Stimulated activated CD4-positive, alpha-beta T cell treated with anti-CD3 and anti-CD28 coated beads, Interleukin-2, amount 100 ng/mL, for 24 hours (primary cell): Measurements from ENCODE around the gene ATP5PD.
"Not testable (repeated sequence)": the region's sequence is repeated elsewhere in the genome, so short reads cannot be mapped to it uniquely, and the experiment has no call there.

ENCODE experiments used
- DNase-seq, 2 donors: peaks; one replicate each; pipeline ENCODE4 v3.0.0-alpha.2; 2020

The ATP5PD gene

DNA sequence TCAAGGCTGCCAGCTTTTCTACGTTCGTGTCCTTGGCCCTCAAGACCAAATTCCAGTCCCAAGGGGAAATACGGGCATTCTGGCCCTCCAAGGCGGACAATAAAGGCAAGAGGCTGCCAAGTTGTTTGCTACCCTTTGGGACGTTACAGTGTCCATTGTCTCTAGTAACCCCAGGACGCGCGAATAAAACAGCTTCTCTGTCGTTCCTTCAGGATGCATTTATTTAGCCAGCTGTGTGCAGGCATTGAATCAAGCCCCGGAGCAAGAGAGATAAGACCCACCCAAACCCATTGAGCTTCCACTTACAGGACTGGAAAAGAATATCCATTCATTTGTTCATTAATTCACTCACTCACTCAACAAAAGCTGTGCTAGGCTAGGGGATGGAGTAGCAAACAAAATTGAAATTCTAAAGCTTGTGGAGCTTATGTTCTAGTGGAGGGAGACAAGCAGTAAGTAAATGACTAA lies 33.6 kb downstream of the ATP5PD start:
- no peak for DNase-seq

DNA sequence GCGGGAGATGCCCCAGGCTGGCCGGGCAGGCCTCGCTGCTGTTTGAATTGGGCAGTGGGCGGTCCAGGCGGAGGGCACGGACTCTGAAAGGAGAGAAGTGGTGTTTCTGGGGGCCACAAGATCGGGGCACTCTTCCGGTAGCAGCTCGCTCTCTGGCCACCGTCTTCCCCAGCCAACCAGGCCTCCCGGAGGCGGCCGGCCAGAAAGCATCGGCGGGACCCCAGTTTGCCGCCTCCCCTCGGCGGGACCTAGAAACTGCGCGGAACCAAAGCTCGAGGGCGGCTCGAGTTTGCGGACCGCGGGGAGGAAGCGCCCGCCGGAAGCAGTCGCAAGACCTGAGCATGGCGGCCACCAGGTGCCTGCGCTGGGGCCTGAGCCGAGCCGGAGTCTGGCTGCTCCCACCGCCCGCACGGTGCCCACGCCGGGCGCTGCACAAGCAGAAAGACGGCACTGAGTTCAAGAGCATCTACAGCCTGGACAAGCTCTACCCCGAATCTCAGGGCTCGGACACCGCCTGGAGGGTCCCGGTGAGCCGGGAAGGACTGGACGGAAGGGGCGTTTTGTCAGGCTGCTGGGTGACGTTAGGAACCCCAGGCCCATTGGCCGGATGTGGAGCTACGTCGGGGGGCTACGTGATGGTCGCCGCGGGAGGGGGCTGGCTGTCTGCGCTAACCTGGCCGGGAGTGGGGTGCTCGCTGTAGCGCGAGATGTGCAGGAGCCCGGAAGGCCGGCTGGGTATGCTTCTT lies 34.2 kb downstream of the ATP5PD start, which contains the start of gene MRPL58:
MRPL58 (plus strand) TSS at position 325 of the 746 bp plus-strand sequence; CDS start at position 342, 17 bp downstream.
- DNase-seq: peak; percentile 83 to 86

DNA sequence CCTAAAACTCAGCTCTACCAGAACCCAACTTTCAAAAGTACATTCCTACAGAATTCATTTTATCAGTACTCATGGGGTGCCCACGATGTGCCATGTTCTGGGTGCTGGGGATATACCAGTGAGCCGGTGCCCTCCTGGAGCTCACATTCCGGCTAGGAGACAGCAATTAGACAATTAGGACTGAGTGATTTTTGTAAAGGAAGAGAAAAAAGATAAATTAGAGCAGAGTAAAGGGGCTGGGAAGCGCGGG lies 34.7 kb downstream of the ATP5PD start:
- DNase-seq: no peak

DNA sequence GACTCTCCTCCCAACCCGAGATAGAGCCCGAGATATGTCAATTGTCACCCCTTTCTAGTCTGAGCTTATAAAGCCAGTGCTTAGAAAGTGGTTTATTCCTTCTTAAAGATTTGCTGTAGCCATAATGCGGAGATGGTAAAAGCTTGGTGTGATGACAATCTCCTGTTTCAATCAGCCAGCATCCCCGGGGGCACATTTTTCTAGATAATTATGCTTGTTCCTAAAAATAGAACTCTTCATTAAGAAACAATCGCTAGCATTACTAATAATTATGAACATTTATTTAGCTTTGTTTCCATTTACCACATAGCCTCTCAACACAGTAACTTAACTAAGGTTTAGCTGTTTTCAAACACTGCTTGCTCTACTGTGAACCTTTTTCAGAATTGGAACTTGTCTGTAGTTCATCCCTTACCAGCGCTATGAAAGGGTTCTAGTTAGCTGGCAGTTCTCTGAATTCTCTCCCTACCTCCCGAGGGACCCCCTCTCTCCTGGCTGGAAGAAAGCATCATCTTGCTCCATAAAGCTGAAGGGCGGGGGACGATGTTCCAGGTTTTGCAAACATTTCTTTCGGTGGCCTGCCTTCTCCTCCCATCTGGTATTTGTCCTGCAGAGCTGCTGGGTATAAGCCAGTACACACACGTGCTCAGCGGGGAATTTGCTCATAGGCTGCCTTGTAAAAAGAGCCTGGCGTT lies 35.2 kb downstream of the ATP5PD start:
- no peak for DNase-seq

DNA sequence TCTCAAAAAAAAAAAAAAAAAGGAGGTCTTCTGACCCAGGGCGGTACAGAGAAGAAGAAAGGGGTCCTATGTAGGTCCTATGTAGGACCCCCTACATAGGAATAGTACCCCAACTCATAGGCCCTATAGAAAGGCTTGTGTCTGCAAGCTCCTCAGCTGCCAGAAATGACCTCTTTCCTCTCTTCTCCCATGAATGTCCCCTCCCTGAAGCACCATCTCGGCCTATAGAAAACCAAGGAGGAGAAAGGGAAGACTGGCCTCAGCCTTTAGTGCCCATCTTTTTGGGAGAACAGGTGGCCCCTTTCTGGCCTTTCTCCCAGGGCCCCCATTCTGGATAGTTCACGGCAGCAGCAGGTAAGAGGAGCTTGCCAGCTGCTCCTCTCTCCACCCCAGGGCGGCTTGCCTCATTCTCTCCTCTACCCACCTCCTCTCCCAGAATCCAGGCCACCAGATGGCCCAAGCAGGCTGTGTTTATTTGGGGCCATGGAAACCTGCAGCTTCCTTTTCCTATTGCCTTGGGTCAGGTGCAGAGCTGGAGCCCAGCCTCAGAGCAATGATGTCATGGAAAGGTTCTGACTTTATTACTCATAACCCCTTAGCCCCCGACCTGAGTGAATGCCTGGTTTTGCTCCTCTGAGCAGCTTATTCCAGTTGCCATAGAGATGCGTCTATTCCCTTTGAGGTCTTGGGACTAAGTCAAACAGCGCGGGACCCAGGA lies 35.9 kb downstream of the ATP5PD start:
- no peak for DNase-seq

DNA sequence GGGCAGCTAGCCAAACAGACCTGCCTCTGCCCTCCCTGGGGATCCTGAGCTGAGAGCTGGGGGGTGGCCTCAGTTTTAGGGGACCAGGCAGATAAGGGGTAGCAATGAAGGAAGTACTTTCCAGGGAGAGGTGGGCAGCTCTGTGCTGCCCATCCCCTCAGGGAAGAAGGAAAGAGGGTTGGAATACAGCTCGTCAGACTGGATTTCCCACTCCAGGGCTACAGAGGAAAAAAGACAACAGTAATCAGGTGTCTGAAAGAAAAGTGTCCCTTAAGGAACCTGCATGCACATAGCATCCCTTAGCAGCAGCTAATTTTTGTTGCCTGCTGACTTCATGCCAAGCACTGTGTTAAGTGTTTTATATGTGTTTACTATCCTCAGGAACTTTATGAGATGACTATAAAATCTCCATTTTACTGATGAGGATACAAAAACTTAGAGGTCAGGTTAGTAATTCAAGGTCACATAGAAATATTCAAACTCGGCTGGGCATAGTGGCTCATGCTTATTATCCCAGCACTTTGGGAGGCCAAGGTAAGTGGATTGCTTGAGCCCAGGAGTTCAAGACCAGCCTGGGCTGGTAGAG lies 37.5 kb downstream of the ATP5PD start:
- DNase-seq: no peak

DNA sequence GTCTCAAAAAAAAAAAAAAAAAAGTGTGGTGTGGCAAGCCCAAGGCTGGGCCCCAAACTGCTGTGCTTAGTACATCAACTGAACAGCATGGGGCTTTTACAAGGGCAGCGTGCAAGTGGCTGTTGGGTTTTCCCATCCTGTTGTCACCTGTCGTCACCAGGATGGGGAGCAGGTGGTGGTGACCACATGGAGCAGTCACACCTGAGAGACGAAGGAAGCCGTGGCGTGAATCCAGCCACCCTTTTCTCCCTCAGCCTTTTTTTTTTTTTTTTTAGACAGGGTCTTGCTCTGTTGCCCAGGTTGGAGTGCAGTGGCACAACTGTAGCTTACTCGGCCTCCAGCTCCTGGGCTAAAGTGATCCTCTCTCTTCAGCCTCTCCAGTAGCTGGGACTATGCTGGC lies 38.4 kb downstream of the ATP5PD start:
- no peak for DNase-seq

DNA sequence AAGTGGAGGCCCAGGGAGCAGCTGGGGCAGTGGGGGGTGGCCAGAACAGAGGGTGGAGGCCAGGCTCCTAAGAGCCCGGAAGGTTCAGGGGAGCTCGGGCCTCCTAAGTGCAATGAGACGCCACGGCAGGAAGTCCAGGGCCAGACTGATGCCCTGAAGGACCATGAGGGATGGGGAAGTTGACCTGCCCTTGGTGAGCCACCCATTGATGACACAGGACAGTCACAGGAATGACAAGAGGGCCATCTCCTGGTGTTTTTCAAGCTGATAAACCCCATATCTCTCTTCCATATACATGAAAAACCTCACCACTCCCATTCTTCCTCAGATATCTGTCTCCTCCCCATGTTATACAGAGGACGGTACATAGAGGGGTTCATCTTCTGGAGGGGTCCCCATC lies 40.1 kb downstream of the ATP5PD start:
- DNase-seq: no peak

DNA sequence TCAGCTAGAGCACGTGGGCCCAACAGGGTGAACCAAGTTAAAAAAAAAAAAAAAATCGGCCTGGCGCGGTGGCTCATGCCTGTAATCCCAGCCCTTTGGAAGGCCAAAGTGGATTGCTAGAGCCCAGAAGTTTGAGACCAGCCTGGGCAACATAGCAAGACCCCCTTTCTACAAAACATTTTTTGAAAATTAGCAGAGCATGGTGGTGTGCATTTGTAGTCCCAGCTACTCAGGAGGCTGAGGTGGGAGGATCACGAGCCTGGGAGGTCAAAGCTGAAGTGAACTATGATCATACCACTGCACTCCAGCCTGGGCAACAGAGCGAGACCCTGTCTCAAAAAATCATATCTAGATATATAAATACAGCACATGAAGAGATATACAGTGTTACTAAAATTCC lies 40.7 kb downstream of the ATP5PD start:
- DNase-seq: not testable (repeated sequence)

DNA sequence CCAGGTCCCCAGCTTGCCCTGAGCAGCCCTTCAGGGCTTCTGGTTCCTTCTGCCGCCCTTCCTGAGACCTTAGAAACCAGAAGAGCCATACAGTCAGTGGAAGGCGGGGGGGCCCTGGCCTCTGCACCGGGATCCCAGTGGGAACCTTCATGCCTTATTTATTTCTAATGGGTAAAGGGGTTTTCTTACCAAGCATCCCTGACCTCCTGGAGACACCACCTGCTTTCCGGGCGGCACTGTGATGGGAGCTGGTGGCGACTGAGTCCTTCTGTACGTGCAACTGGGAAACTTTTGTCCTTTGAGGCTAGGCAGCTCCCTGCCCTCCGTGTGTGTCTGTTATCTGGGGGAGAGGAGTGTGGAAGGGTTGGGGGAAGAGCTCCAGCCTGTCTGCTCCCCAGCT lies 41.5 kb downstream of the ATP5PD start:
- no peak for DNase-seq

DNA sequence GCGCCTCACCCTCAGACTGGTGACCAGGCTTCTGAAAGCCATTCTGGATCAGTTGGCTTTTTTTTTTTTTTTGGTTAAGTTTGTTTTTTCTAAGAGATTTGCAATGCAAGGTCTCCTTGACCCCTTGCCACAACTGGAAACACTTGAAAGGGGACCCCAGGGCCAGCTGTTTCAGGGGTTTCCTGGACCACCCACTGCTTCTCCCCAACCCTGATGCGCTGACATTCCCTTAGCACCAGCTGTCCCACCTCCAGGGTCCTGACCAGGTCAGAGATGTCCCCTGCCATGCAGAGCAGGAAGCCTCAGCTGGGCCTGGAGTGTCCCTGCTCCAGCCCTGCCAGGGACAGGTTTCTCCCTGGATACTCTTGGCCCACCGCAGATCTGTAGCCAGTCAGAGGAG lies 42.4 kb downstream of the ATP5PD start:
- DNase-seq: no peak

DNA sequence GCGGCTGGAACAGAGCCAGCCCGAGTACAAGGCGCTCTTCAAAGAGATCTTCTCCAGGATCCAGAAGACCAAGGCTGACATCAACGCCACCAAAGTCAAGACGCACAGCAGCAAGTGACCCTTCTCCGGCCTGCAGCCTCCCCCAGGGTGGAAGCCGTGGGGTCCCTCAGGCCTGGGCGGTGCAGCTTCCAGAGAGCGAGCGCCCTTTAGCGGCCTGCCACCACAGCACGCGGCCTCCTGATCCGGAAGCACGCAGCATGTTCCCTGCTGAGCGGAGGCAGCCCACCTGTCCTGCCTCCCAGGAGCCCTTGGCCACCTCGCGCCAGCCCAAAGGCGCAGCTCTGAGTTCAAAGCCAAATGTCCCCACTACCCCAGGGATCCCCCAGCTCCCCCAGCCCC lies 42.8 kb downstream of the ATP5PD start:
- no peak for DNase-seq

DNA sequence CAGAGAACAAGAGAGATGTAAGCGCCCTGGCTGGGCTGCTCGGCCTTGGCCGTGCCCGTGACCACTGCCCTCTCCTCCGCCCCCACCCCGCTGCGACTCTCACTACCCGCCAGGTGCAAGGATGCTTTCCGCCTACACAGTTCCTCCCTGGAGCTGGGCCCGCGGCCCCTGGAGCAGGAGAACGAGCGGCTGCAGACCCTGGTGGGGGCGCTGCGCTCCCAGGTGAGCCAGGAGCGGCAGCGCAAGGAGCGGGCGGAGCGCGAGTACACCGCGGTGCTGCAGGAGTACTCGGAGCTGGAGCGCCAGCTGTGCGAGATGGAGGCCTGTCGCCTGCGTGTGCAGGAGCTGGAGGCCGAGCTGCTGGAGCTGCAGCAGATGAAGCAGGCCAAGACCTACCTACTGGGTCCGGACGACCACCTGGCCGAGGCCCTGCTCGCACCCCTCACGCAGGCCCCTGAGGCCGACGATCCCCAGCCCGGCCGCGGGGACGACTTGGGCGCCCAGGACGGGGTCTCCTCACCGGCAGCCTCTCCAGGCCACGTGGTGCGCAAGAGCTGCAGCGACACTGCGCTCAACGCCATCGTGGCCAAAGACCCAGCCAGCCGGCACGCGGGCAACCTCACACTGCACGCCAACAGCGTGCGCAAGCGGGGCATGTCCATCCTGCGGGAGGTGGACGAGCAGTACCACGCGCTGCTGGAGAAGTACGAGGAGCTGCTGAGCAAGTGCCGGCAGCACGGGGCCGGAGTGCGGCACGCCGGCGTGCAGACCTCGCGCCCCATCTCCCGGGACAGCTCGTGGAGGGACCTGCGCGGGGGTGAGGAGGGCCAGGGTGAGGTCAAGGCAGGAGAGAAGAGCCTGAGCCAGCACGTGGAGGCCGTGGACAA lies 43.5 kb downstream of the ATP5PD start:
- DNase-seq: no peak

DNA sequence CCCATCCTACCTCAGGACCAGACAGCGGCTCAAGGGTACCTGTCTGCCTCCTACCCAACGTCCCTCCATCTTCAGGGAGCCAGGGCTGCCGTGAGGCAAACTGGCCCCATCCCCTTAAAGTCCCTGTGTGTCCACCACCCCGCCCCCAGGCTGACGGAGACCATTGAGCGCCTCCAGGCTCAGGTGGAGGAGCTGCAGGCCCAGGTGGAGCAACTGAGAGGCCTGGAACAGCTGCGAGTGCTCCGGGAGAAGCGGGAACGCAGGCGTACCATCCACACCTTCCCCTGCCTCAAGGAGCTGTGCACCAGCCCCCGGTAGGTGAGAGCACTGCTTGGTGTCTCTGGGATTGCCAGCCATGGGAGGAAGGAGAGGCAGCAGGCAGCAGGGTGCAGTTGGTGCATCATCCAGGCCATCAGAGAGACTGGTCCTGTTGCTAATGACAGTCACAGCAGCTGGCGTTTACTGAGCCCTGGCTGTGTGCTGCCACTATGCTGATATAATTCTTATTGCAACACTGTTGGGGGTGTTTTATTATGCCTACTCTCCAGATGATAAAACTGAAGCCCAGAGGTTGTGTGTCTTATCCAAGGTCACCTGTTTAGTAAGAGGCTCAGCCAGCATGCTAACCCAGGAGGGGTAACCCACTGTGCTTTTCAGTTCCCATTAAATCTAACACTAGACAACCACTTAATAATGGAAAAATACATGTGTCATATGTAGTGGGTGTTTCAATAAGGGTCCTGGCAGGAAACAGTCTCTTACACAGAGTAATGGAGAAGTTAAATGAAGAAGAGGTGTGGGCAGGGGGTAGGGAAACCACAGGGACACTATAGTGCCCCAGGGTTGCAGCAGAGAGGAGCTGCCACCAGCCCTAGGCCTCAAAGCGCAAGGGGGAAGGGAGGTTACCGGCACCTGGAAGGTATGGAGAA lies 44.6 kb downstream of the ATP5PD start:
- DNase-seq: no peak

DNA sequence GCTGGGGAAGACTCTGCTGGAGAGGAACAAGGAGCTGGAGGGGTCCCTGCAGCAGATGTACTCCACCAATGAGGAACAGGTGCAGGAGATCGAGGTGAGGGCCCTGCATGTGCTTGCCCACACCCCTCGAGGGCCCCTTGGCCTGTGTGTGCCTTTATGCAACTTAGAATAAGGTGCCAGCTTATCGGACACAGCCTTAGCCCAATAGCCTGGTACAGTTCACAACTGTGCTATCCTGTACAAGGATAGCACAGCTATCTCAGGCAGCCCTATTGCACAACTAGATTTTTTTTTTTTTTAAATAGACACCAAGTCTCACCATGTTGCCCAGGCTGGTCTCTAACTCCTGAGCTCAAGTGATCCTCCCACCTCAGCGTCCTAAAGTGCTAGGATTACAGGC lies 47.2 kb downstream of the ATP5PD start:
- DNase-seq: no peak

DNA sequence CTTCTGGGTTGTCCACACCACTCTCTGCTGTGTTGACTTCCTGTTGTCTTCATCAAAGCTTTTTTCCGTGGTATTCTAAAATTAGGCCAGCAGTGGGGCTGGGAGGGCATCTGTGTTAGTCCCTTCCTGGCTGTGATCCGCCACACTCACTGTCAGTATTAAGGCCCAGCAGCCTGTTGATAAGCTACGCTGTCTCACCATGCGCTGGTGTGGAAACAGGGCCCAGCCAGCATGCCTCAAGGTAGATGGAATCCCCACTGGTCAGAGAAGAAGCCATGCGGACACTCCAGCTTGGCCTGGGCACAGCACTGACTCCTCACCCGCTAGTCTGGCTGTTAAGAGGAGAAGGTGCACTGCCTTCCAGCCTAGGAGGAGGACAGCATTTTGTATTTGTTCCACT lies 48.0 kb downstream of the ATP5PD start:
- no peak for DNase-seq

DNA sequence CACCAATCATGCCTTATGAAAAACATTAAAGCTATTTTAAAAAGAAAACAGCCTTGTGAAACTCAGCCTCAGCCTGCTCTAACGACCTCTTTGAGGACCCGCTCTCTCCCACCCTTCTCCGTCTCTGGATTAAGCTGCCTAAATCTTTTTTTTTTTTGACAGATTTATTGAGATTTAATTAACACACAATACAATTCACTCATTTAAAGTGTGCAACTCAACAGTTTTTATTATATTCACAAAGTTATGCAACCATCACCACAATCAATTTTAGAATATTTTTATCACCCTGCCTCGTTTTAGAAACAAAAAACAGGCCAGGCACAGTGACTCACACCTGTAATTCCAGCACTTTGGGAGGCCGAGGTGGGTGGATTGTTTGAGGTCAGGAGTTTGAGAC lies 50.9 kb downstream of the ATP5PD start:
- no peak for DNase-seq

DNA sequence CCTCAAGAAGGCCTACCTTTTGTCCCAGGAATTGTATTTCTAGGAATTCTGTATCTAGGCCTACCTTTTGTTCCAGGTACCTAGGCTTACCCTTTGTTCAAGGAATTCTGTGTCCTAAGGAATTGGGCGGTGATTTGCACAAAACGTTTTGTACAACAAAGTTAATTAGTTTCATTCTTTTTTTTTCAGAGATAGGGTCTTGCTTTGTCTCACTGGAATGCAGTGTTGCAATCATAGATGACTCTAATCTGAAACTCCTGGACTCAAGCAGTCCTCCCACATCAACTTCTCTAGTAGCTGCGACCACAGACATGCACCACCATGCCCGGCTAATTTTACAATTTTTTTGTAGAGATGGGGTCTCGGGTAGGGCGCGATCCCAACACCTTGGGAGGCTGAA lies 52.3 kb downstream of the ATP5PD start:
- DNase-seq: no peak

DNA sequence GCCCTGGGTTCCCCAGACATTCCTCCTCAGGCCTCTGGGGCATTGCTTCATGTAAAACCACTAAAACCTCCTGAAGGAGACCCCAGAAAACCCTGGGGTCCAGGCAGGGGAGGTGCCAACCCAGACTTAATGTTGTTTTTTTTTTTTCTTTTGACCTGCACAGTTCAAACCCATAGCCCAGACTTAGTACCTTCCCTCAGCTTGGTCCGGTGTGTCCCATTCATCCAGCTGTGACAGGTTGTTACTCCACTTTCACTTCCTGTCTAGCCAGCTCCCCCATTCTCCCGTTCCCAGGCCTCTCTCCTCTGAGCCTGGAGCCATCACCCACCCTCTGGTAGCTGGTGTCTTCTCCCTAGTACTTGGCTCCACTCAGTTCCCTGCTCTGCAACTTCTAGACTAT lies 54.5 kb downstream of the ATP5PD start:
- DNase-seq: no peak

DNA sequence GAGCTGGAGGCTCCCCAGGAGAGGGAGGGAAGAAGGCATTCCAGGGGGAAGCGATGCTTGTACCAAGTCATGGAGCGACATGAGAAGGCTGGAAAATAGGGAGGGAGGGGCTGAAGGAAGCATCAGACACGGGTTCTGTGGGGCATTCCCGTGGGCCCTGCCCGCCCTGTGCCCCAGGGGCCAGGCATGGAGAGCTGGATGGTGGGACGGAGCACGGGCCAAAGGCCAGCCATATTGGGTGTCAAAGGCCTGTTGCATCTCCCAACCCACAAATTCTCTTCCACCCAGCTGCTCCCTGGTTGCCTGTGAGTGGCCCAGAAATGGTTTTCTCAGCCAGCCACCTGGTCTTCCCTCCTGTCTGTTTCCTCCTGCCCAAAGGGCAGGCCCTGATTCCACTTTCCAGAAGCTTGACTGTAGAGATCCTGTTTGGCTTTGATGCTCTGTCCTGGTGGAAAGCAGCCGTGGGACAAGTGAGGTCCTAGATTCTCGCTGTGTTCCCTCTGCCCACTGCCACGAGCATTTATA lies 56.1 kb downstream of the ATP5PD start:
- DNase-seq: no peak
